Measurements from ENCODE around the gene SGMS1. TPM values are rescaled to one million over a fixed set of nuclear protein-coding genes. Genes with fewer than 3 reads are reported as not detected.
A peak's percentile ranks its signal among the peaks of the same experiment; 100 is the strongest.

Gene SGMS1
- polyA plus RNA-seq, 1 donor (not counting 4 experiments of a cell fraction or from before 2014, with no cell fraction given), result 18.3 TPM

GRCh38 chr10:50614444-50615137, 9.2 kb downstream of the SGMS1 start:
- H3K9ac ChIP-seq (ENCODE audit: control insufficient read depth, extremely low read depth, insufficient read depth, low read length), result no peak overlapping the region
- H3K36me3 ChIP-seq (ENCODE audit: control insufficient read depth in 2 of 2, extremely low read depth in 1 of 2, insufficient read depth in 2 of 2, low read length in 2 of 2), result no peaks in the 10 kb centered on the region
- no peak overlapping the region for H2AFZ ChIP-seq (ENCODE audit: control insufficient read depth, low read length)
- H3K4me2 ChIP-seq (ENCODE audit: control insufficient read depth, extremely low read depth, insufficient read depth, low read depth, low read length), result no peak overlapping the region
- peaks cover 36% of the 10 kb centered on the region for H3K79me2 ChIP-seq (ENCODE audit: control insufficient read depth, insufficient read depth, low read length)
- no peaks in the 10 kb centered on the region for H4K20me1 ChIP-seq (ENCODE audit: control insufficient read depth, extremely low read depth, insufficient read depth, low read length)
- H3K9me3 ChIP-seq (ENCODE audit: control insufficient read depth, low read depth, low read length), result no peaks in the 10 kb centered on the region
- no peaks in the 10 kb centered on the region for H3K27me3 ChIP-seq (ENCODE audit: control insufficient read depth, extremely low read depth, insufficient read depth, low read length)
- H3K27ac ChIP-seq (ENCODE audit: control insufficient read depth, insufficient read depth, low read length), result no peak overlapping the region
- H3K4me1 ChIP-seq (ENCODE audit: control insufficient read depth, extremely low read depth, insufficient read depth, low read length), result peaks cover 15% of the 10 kb centered on the region
- H3K9me1 ChIP-seq (ENCODE audit: control insufficient read depth, extremely low read depth, insufficient read depth, low read length), result peaks cover 4% of the 10 kb centered on the region
- dilution Hi-C loops (cut with MboI; ENCODE audit: extremely low pct_ligation_motif_present, low sequenced_read_pairs), result no loop called here
- TF ChIP-seq EZH2 (IDR thresholded peaks at IDR 0.05; ENCODE audit: low read length), result no peak
- TF ChIP-seq, protein P1, sequence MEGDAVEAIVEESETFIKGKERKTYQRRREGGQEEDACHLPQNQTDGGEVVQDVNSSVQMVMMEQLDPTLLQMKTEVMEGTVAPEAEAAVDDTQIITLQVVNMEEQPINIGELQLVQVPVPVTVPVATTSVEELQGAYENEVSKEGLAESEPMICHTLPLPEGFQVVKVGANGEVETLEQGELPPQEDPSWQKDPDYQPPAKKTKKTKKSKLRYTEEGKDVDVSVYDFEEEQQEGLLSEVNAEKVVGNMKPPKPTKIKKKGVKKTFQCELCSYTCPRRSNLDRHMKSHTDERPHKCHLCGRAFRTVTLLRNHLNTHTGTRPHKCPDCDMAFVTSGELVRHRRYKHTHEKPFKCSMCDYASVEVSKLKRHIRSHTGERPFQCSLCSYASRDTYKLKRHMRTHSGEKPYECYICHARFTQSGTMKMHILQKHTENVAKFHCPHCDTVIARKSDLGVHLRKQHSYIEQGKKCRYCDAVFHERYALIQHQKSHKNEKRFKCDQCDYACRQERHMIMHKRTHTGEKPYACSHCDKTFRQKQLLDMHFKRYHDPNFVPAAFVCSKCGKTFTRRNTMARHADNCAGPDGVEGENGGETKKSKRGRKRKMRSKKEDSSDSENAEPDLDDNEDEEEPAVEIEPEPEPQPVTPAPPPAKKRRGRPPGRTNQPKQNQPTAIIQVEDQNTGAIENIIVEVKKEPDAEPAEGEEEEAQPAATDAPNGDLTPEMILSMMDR (optimal IDR thresholded peaks at IDR 0.05 in 1 of 3, IDR thresholded peaks at IDR 0.05 in 1 of 3, conservative IDR thresholded peaks at IDR 0.05 in 1 of 3; ENCODE audit: extremely low read depth in 1 of 3, insufficient read depth in 2 of 3, low read length in 3 of 3), result peak; percentile 48 to 65 (median 50)
- no peak overlapping the region for H3K4me3 ChIP-seq (ENCODE audit: control insufficient read depth in 2 of 3, extremely low read depth in 1 of 3, insufficient read depth in 2 of 3, low read depth in 1 of 3, low read length in 3 of 3)
- DNase-seq (ENCODE audit: low read depth, low spot score) (no peak), FAIRE-seq (no peak)

GRCh38 chr10:50613726-50614443, 9.9 kb downstream of the SGMS1 start:
- Histone ChIP-seq H3K9me1 (ENCODE audit: control insufficient read depth, extremely low read depth, insufficient read depth, low read length) (peaks cover 4% of the 10 kb centered on the region), H4K20me1 (ENCODE audit: control insufficient read depth, extremely low read depth, insufficient read depth, low read length) (no peaks in the 10 kb centered on the region), H3K4me3 (ENCODE audit: control insufficient read depth in 2 of 3, extremely low read depth in 1 of 3, insufficient read depth in 2 of 3, low read depth in 1 of 3, low read length in 3 of 3) (no peak overlapping the region), H2AFZ (ENCODE audit: control insufficient read depth, low read length) (no peak overlapping the region), H3K4me1 (ENCODE audit: control insufficient read depth, extremely low read depth, insufficient read depth, low read length) (peaks cover 8% of the 10 kb centered on the region), H3K9ac (ENCODE audit: control insufficient read depth, extremely low read depth, insufficient read depth, low read length) (no peak overlapping the region), H3K79me2 (ENCODE audit: control insufficient read depth, insufficient read depth, low read length) (peaks cover 33% of the 10 kb centered on the region), H3K27me3 (ENCODE audit: control insufficient read depth, extremely low read depth, insufficient read depth, low read length) (no peaks in the 10 kb centered on the region), H3K27ac (ENCODE audit: control insufficient read depth, insufficient read depth, low read length) (no peak overlapping the region), H3K9me3 (ENCODE audit: control insufficient read depth, low read depth, low read length) (no peaks in the 10 kb centered on the region), H3K4me2 (ENCODE audit: control insufficient read depth, extremely low read depth, insufficient read depth, low read depth, low read length) (no peak overlapping the region), H3K36me3 (ENCODE audit: control insufficient read depth in 2 of 2, extremely low read depth in 1 of 2, insufficient read depth in 2 of 2, low read length in 2 of 2) (no peaks in the 10 kb centered on the region)
- TF ChIP-seq, protein P1 (optimal IDR thresholded peaks at IDR 0.05 in 1 of 3, IDR thresholded peaks at IDR 0.05 in 1 of 3, conservative IDR thresholded peaks at IDR 0.05 in 1 of 3; ENCODE audit: extremely low read depth in 1 of 3, insufficient read depth in 2 of 3, low read length in 3 of 3), result no peak
- TF ChIP-seq EZH2 (IDR thresholded peaks at IDR 0.05; ENCODE audit: low read length), result no peak
- FAIRE-seq (no peak), DNase-seq (ENCODE audit: low read depth, low spot score) (no peak)
- dilution Hi-C loops (cut with MboI; ENCODE audit: extremely low pct_ligation_motif_present, low sequenced_read_pairs), result no loop called here
